GM23248 (cell line): ENCODE measurements around the gene ADSS1.

ENCODE experiments used
- EZH2 ChIP-seq: fragments of 200-600 bp; sonication (generic); IDR thresholded peaks from 2 replicates; pipeline ENCODE4 v1.6.1; 2018; ENCODE audit warnings: antibody characterized with exemption, mild to moderate bottlenecking; ENCODE audit not compliant: insufficient read depth, poor library complexity, severe bottlenecking
- EZH2phosphoT487 ChIP-seq: fragments of 200-600 bp; sonication (generic); IDR thresholded peaks from 2 replicates; pipeline ENCODE4 v1.6.1; 2018; ENCODE audit warnings: antibody characterized with exemption, moderate library complexity, mild to moderate bottlenecking, low read depth; ENCODE audit not compliant: insufficient read depth

DNA sequence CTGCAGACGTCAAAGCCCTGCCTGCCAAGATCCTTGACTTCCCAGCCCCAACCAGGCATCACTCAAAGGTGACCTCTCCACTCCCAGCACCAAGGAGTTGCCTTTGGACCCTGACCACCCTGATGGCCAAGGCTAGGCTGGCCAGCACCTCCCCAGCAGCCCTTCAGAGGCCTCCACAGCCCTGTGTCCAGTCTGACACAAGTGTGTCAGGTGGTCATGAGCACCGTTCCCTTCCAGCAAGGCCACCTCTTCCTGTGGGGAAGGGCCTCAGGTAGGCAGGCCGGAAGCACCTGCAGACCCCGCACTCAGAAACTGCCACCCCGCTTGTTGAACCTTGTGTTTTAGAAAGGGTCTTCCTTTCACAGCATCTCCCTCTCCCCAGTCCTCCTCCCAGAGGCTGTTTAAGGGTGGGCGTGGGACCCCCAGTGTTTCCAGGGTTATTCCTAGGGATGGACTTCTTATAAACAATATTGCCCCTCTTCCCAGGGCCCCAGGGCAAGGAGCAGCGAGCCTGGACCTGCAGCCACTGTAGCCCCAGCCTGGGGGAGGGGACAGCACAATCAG lies 47.8 kb upstream of the ADSS1 start:
- TF ChIP-seq EZH2 (no peak), EZH2phosphoT487 (no peak)
